ENCODE results near the gene WWOX. TPM values are rescaled to one million over a fixed set of nuclear protein-coding genes. Genes with fewer than 3 reads are reported as not detected.

The WWOX gene
- total and polyA plus RNA-seq, 2 of the 13 experiments (the other 11 are each of a cell fraction or from before 2014, with no cell fraction given), result 9.1 to 37.4 TPM

- peak; percentile 16; the same call in 1 of the 2 replicates for TF ChIP-seq NFIC (IDR thresholded peaks at IDR 0.05; ENCODE audit: low read length)
- peak; percentile 77 for TF ChIP-seq E2F5 (CRISPR knock-in tag; conservative IDR thresholded peaks at IDR 0.05)
- TF ChIP-seq ZSCAN22 (CRISPR knock-in tag; IDR thresholded peaks at IDR 0.05), result 0 out of 2 replicates have a peak, but pooled peaks have one; percentile 63
- TF ChIP-seq ZNF672 (CRISPR knock-in tag; IDR thresholded peaks at IDR 0.05), result no peak
- TF ChIP-seq IRF2 (CRISPR knock-in tag; IDR thresholded peaks at IDR 0.05), result peak; percentile 79
- TF ChIP-seq GRHL1 (CRISPR knock-in tag; conservative IDR thresholded peaks at IDR 0.05), result no peak
- TF ChIP-seq KMT2A (CRISPR knock-in tag; IDR thresholded peaks at IDR 0.05), result peak; percentile 86
- peak; percentile 51 for TF ChIP-seq TAF15 (IDR thresholded peaks at IDR 0.05; ENCODE audit: low read depth, low read length, poor library complexity, severe bottlenecking)
- TF ChIP-seq YEATS4 (CRISPR knock-in tag; IDR thresholded peaks at IDR 0.05; ENCODE audit: borderline replicate concordance), result peak; percentile 91
- TF ChIP-seq MAF1 (CRISPR knock-in tag; IDR thresholded peaks at IDR 0.05; ENCODE audit: borderline replicate concordance), result no peak; the same call in 1 of the 2 replicates
- peak; percentile 92 for TF ChIP-seq ZNF563 (CRISPR knock-in tag; IDR thresholded peaks at IDR 0.05)
- TF ChIP-seq SYNCRIP (IDR thresholded peaks at IDR 0.05; ENCODE audit: insufficient read depth, low read depth, low read length), result no peak
- TF ChIP-seq DRAP1 (CRISPR knock-in tag; IDR thresholded peaks at IDR 0.05), result peak; percentile 90
- TF ChIP-seq ZNF205 (CRISPR knock-in tag; IDR thresholded peaks at IDR 0.05), result peak; percentile 78; the same call in 1 of the 2 replicates
- peak; percentile 93; the same call in 1 of the 2 replicates for TF ChIP-seq ZNF451 (CRISPR knock-in tag; IDR thresholded peaks at IDR 0.05)
- no peak; the same call in 1 of the 2 replicates for TF ChIP-seq ADNP (CRISPR knock-in tag; IDR thresholded peaks at IDR 0.05)
- peak; percentile 94 for TF ChIP-seq MTERF4 (CRISPR knock-in tag; IDR thresholded peaks at IDR 0.05)
- peak; percentile 93; the same call in 1 of the 2 replicates for TF ChIP-seq MTA1 (CRISPR knock-in tag; IDR thresholded peaks at IDR 0.05; ENCODE audit: borderline replicate concordance)
- TF ChIP-seq MED13 (CRISPR knock-in tag; IDR thresholded peaks at IDR 0.05), result peak; percentile 54
- TF ChIP-seq SRSF9 (IDR thresholded peaks at IDR 0.05; ENCODE audit: borderline replicate concordance, insufficient read depth, low read depth, low read length, poor library complexity, severe bottlenecking), result no peak
- TF ChIP-seq ZHX1 (CRISPR knock-in tag; IDR thresholded peaks at IDR 0.05; ENCODE audit: low read depth), result peak; percentile 87
These were observed at the start of gene WWOX (continued) for GRCh38 chr16:78099271-78100111.
